ENCODE measurements around the gene DNAJC10. TPM values are rescaled to one million over a fixed set of nuclear protein-coding genes. Genes with fewer than 3 reads are reported as not detected.
A peak's percentile ranks its signal among the peaks of the same experiment; 100 is the strongest.

The DNAJC10 gene
- total and polyA plus RNA-seq, 9 of the 15 experiments (the other 6 are each of a cell fraction or from before 2014, with no cell fraction given) = 9.8 to 77.7 (median 57.3) TPM

GRCh38 chr2:182705761-182706160, 10.3 kb upstream of the DNAJC10 start:
- Histone ChIP-seq H3K9me3 (replicated peaks; ENCODE audit: control insufficient read depth, insufficient read depth, low read depth, low read length) (no peaks in the 10 kb centered on the region), H3K79me2 (ENCODE audit: control insufficient read depth, insufficient read depth, low read length) (no peaks in the 10 kb centered on the region), H3K9me1 (ENCODE audit: control insufficient read depth, insufficient read depth, low read length) (no peaks in the 10 kb centered on the region), H3K27me3 (ENCODE audit: control insufficient read depth in 2 of 2, insufficient read depth in 2 of 2, low read length in 2 of 2) (peaks cover 2 to 8% of the 10 kb centered on the region in 2 experiments; a peak in 3 of 5 replicates), H3K9ac (ENCODE audit: insufficient read depth in 1 of 2, low read depth in 2 of 2, low read length in 2 of 2) (no peak overlapping the region), H3K4me3 (no peak overlapping the region), H3K4me2 (ENCODE audit: insufficient read depth, low read length) (no peak overlapping the region), H3K27ac (ENCODE audit: extremely low read depth, low read depth, low read length) (no peak overlapping the region), H3K36me3 (ENCODE audit: control insufficient read depth, insufficient read depth, low read length) (no peaks in the 10 kb centered on the region), H4K20me1 (replicated peaks; ENCODE audit: control insufficient read depth, insufficient read depth, low read length) (no peaks in the 10 kb centered on the region), H3K4me1 (replicated peaks in 1 of 2; ENCODE audit: control insufficient read depth in 2 of 2, insufficient read depth in 2 of 2, low read length in 2 of 2) (no peaks in the 10 kb centered on the region), H2AFZ (ENCODE audit: low read depth, low read length) (no peak overlapping the region)
- in situ Hi-C loops (cut with MboI) = no loop called here
- ChIA-PET POLR2A (interaction anchor here (1.0 kb wide), 1 partner anchor 10 kb away, joined by 4 read pairs; the partner anchor contains the start of gene DNAJC10), CTCF (ENCODE audit: low intra/inter-chr PET ratio) (no interaction called here)
- DNase-seq (ENCODE audit: extremely low read depth in 1 of 4, low spot score in 3 of 4) (no peak), FAIRE-seq (no peak), ATAC-seq (no peak)
- 0% methylated on average over 1 of the region's 1 CpG for WGBS (ENCODE audit: insufficient coverage, low coverage, missing lambda C conversion rate)
- no TSS peak for BruUV-seq (replicated peaks)
- intact Hi-C loops (cut with micrococcal nuclease) = no loop called here
- TF ChIP-seq CEBPG (CRISPR knock-in tag; IDR thresholded peaks at IDR 0.05) = no peak
- TF ChIP-seq CEBPG (tag; conservative IDR thresholded peaks at IDR 0.05 in 1 of 2, IDR thresholded peaks at IDR 0.05 in 1 of 2) = 0 out of 4 replicates have a peak, but pooled peaks of 1 of the 2 experiments have one; percentile 30
- TF ChIP-seq RERE (CRISPR knock-in tag; IDR thresholded peaks at IDR 0.05; ENCODE audit: borderline replicate concordance) = no peak
- no peak for TF ChIP-seq EP400 (IDR thresholded peaks at IDR 0.05)
- TF ChIP-seq PREB (CRISPR knock-in tag; IDR thresholded peaks at IDR 0.05) = no peak
- no peak for TF ChIP-seq SRF (CRISPR knock-in tag; IDR thresholded peaks at IDR 0.05)
- TF ChIP-seq ZNF143 (CRISPR knock-in tag; IDR thresholded peaks at IDR 0.05) = no peak
- TF ChIP-seq MEIS2 (IDR thresholded peaks at IDR 0.05; ENCODE audit: partially characterized antibody) = peak; percentile 26
- no peak for TF ChIP-seq THRA (IDR thresholded peaks at IDR 0.05)
- TF ChIP-seq SNIP1 (IDR thresholded peaks at IDR 0.05; ENCODE audit: low read depth) = no peak
- TF ChIP-seq FUS (optimal IDR thresholded peaks at IDR 0.05; ENCODE audit: low read depth, low read length) = no peak
- no peak for TF ChIP-seq CHD2 (IDR thresholded peaks at IDR 0.05; ENCODE audit: low read depth, low read length)
- TF ChIP-seq PKNOX1 (IDR thresholded peaks at IDR 0.05) = 0 out of 2 replicates have a peak, but pooled peaks have one; percentile 27
